Activated naive CD4-positive, alpha-beta T cell treated with anti-CD3 and anti-CD28 coated beads for 36 hours (primary cell): ENCODE measurements around the gene GNA15. TPM values are rescaled to one million over a fixed set of nuclear protein-coding genes. Genes with fewer than 3 reads are reported as not detected.
"Not testable (repeated sequence)": the region's sequence is repeated elsewhere in the genome, so short reads cannot be mapped to it uniquely, and the experiment has no call there.

ENCODE experiments used
- CTCF ChIA-PET: fragments of 350-600 bp; sonication (Branson Sonifier 250); formaldehyde crosslinking; loops from one replicate; lab custom pipeline; 2021; ENCODE audit warnings: antibody characterized with exemption; lab: Charles Lee
- DNase-seq: peaks from one replicate; pipeline ENCODE4 v3.0.0-alpha.2; 2020
- H3K27ac Mint-ChIP-seq: one replicate; pipeline ENCODE4 v1.8.0; 2021; ENCODE audit warnings: mild to moderate bottlenecking, mixed read lengths
- H3K27me3 Mint-ChIP-seq: one replicate; pipeline ENCODE4 v1.8.0; 2021; ENCODE audit warnings: low read depth, mixed read lengths
- H3K36me3 Mint-ChIP-seq: one replicate; pipeline ENCODE4 v1.8.0; 2021; ENCODE audit warnings: low read depth, mixed read lengths
- H3K4me1 Mint-ChIP-seq: one replicate; pipeline ENCODE4 v1.8.0; 2021; ENCODE audit warnings: low read depth, mixed read lengths
- H3K4me3 Mint-ChIP-seq: one replicate; pipeline ENCODE4 v1.8.0; 2021; ENCODE audit warnings: mild to moderate bottlenecking, moderate library complexity, mixed read lengths
- H3K9me3 Mint-ChIP-seq: one replicate; pipeline ENCODE4 v1.8.0; 2021; ENCODE audit warnings: mixed read lengths
- intact Hi-C: fragments of 100-400 bp; cut with micrococcal nuclease; formaldehyde crosslinking; loops from one replicate; pipeline ENCODE4 v1.15.1; 2023
- total RNA-seq, 2 experiments: library from RNA; stranded (reverse); gene quantifications; one replicate each; pipeline ENCODE4 v1.2.3, GENCODE V29; 2021

The GNA15 gene
- total RNA-seq, 2 experiments from 2014 or later, result 26.6 to 28.4 TPM

DNA sequence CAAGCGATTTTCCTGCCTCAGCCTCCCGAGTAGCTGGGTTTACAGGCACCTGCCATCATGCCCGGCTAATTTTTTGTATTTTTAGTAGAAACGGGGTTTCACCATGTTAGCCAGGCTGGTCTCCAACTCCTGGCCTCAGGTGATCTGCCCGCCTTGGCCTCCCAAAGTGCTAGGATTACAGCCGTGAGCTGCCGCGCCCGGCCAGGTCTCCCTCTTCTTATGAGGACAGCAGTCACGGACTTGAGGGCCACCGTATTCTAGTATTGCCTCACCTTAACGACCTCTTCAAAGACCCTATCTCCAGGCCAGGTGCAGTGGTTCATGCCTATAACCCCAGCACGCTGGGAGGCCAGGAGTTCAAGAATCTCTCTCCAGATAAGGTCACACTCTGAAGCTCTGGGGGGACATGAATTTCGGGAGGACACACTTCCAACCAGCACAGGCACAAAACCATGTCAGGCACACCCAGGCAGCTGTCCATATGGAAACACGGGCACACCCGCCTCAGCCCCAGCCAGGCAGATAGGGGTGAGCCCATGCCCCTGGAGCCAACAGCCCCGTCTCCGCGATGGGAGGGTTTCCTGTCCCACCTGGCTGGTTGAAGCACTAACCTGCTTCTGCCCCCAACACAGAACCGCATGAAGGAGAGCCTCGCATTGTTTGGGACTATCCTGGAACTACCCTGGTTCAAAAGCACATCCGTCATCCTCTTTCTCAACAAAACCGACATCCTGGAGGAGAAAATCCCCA, 21.4 kb downstream of the GNA15 start:
- Mint-ChIP-seq H3K4me1 (peaks cover 11% of the 10 kb centered on the region), H3K36me3 (peaks cover 9% of the 10 kb centered on the region), H3K27ac (peak overlapping the region; percentile 16), H3K4me3 (no peak overlapping the region), H3K9me3 (peaks cover 7% of the 10 kb centered on the region), H3K27me3 (no peaks in the 10 kb centered on the region)
- CTCF ChIA-PET, result interaction anchor here (0.7 to 1.5 kb wide), 4 partner anchors 8 to 194 kb away, joined by 3 to 4 read pairs (median 3); no protein-coding TSS in a partner anchor
- DNase-seq, result no peak
- intact Hi-C loops, result no loop called here

DNA sequence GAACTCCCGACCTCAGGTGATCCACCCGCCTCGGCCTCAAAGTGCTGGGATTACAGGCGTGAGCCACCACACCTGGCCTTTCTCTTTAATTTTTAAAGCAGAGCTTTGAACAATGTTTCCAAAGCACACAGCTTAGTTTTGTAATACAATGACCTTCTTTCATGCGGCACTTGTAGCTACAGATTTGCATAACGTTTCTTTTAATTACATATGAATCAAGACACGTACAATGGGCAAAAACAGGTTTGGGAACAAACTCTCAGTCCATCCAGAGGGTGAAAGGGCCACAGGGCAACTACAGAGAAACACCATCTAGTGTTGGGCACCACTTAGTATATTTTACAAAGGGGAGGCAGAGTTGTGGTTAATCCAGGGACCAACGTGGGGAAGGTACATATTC, 23.7 kb downstream of the GNA15 start:
- Mint-ChIP-seq H3K4me1 (peaks cover 19% of the 10 kb centered on the region), H3K4me3 (no peak overlapping the region), H3K9me3 (peaks cover 7% of the 10 kb centered on the region), H3K27ac (no peak overlapping the region), H3K27me3 (no peaks in the 10 kb centered on the region), H3K36me3 (peaks cover 9% of the 10 kb centered on the region)
- intact Hi-C loops, result no loop called here
- DNase-seq, result no peak
- CTCF ChIA-PET, result interaction anchor here (0.7 to 2.7 kb wide), 8 partner anchors 12 to 209 kb away, joined by 3 to 26 read pairs (median 4); partner anchors contain the start of gene GNA15

DNA sequence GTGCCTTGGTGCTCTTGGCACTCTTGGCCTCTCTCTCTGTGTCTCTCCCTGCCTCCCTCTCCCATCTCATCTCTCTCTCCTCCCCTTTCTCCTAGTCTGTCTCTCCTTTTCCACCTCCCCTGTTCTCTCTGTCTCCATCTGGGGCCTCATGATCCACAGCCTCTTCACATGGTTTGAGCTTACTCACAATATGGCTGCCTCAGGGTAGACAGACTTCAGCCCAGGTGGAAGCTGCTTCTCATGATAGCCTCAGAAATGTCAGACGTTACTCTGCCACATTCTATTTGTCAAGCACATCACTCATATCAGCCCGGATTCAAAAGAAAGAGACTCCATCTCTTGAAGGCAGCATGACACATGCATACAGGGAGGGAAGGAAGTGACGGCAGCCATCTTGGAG, 24.4 kb downstream of the GNA15 start:
- Mint-ChIP-seq H3K4me3 (no peak overlapping the region), H3K9me3 (peaks cover 7% of the 10 kb centered on the region), H3K4me1 (peaks cover 21% of the 10 kb centered on the region), H3K27me3 (no peaks in the 10 kb centered on the region), H3K36me3 (peaks cover 9% of the 10 kb centered on the region), H3K27ac (peak overlapping the region; percentile 22)
- CTCF ChIA-PET, result interaction anchor here (0.9 to 2.7 kb wide), 8 partner anchors 13 to 210 kb away, joined by 3 to 26 read pairs (median 4); no protein-coding TSS in a partner anchor
- DNase-seq, result no peak
- intact Hi-C loops, result no loop called here

DNA sequence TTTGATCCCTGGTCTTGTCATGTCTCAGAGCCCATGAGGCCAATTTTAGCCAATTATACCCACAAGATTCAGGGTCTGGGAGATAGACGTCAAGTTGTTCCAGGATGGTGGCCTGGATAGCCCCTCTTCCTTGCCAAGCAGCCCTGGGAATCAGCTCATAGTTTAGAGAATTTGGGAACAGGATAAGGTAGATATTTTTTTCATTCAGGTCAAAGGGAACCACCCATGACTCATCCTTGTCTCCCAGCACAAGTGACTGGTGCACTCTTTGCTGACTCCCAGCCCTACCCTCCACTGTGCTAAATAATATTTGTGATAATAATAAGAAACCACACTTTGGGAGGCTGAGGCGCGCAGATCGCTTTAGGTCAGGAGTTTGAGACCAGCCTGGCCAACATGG, 25.6 kb downstream of the GNA15 start:
- peaks cover 7% of the 10 kb centered on the region for H3K9me3 Mint-ChIP-seq
- intact Hi-C loops, result no loop called here
- CTCF ChIA-PET, result interaction anchor here (0.6 to 3.8 kb wide), 10 partner anchors 14 to 210 kb away, joined by 3 to 56 read pairs (median 5); no protein-coding TSS in a partner anchor
- H3K27me3 Mint-ChIP-seq, result no peaks in the 10 kb centered on the region
- H3K4me3 Mint-ChIP-seq, result no peak overlapping the region
- DNase-seq, result peak; percentile 37
- peaks cover 7% of the 10 kb centered on the region for H3K36me3 Mint-ChIP-seq
- H3K27ac Mint-ChIP-seq, result peak overlapping the region; percentile 44
- H3K4me1 Mint-ChIP-seq, result peaks cover 26% of the 10 kb centered on the region

DNA sequence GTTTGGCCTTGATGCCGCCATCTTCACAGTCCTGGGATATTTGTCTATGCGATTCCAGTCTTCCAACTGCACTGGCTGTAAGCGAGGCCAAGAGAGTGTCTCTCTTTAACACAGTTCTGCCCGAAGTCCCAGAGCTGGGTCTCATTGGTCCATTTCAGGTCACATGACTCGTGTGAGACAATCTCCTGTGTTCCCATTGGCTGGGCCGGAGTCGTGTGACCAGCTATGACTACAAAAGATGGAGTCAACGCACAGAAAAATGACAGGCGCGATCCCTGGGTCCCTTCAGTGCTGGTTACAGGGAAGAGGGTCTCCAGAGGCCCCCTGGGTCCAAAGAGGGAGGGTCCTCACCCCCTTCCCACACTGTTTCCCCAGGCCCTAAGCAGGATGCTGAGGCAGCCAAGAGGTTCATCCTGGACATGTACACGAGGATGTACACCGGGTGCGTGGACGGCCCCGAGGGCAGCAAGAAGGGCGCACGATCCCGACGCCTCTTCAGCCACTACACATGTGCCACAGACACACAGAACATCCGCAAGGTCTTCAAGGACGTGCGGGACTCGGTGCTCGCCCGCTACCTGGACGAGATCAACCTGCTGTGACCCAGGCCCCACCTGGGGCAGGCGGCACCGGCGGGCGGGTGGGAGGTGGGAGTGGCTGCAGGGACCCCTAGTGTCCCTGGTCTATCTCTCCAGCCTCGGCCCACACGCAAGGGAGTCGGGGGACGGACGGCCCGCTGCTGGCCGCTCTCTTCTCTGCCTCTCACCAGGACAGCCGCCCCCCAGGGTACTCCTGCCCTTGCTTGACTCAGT, 26.8 kb downstream of the GNA15 start:
- H3K4me3 Mint-ChIP-seq, result no peak overlapping the region
- no peak overlapping the region for H3K27ac Mint-ChIP-seq
- peaks cover 26% of the 10 kb centered on the region for H3K4me1 Mint-ChIP-seq
- H3K36me3 Mint-ChIP-seq, result peaks cover 7% of the 10 kb centered on the region
- intact Hi-C loops, result loop anchor here (1.0 kb wide), 4 partner anchors 16 to 200 kb away; no protein-coding TSS in a partner anchor
- peak; percentile 51 for DNase-seq
- CTCF ChIA-PET, result interaction anchor here (0.8 to 3.8 kb wide), 8 partner anchors 15 to 200 kb away, joined by 5 to 56 read pairs (median 7); no protein-coding TSS in a partner anchor
- peaks cover 7% of the 10 kb centered on the region for H3K9me3 Mint-ChIP-seq
- H3K27me3 Mint-ChIP-seq, result no peaks in the 10 kb centered on the region

DNA sequence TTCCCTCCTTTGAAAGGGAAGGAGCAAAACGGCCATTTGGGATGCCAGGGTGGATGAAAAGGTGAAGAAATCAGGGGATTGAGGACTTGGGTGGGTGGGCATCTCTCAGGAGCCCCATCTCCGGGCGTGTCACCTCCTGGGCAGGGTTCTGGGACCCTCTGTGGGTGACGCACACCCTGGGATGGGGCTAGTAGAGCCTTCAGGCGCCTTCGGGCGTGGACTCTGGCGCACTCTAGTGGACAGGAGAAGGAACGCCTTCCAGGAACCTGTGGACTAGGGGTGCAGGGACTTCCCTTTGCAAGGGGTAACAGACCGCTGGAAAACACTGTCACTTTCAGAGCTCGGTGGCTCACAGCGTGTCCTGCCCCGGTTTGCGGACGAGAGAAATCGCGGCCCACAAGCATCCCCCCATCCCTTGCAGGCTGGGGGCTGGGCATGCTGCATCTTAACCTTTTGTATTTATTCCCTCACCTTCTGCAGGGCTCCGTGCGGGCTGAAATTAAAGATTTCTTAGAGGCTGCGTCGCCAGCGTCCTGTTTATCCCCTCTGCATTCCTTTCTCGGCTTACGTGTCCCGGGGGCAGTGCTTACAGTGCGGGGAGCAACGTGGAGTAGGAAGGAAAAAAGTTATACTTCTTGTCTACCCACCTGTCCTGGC, 27.5 kb downstream of the GNA15 start:
- H3K27me3 Mint-ChIP-seq, result no peaks in the 10 kb centered on the region
- peak; percentile 82 for DNase-seq
- peaks cover 7% of the 10 kb centered on the region for H3K36me3 Mint-ChIP-seq
- peaks cover 26% of the 10 kb centered on the region for H3K4me1 Mint-ChIP-seq
- intact Hi-C loops, result loop anchor here (1.0 kb wide), 4 partner anchors 17 to 201 kb away; no protein-coding TSS in a partner anchor
- peaks cover 7% of the 10 kb centered on the region for H3K9me3 Mint-ChIP-seq
- H3K4me3 Mint-ChIP-seq, result no peak overlapping the region
- H3K27ac Mint-ChIP-seq, result peak overlapping the region; percentile 59
- CTCF ChIA-PET, result interaction anchor here (0.6 to 3.8 kb wide), 11 partner anchors 17 to 527 kb away, joined by 3 to 56 read pairs (median 4); no protein-coding TSS in a partner anchor

DNA sequence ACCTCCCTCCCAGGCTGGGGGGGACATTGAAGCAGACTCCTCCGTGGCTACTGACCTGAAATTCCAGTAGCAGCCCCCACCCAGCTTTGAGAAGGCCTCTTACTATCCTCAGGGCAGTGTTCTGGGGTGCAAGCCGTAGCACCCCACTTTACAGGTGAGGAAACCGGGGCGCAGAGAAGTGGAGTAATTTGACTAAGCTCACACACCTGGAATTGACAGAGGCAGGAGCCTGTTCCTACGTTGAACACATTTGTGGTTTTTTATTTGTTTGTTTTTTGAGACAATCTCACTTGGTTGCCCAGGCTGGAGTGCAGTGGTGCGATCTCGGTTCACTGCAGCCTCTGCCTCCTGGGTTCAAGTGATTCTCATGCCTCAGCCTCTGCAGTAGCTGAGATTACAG, 28.1 kb downstream of the GNA15 start:
- Mint-ChIP-seq H3K9me3 (peaks cover 7% of the 10 kb centered on the region), H3K27me3 (no peaks in the 10 kb centered on the region), H3K36me3 (peaks cover 7% of the 10 kb centered on the region), H3K4me1 (peaks cover 26% of the 10 kb centered on the region), H3K27ac (no peak overlapping the region), H3K4me3 (no peak overlapping the region)
- intact Hi-C loops, result loop anchor here (1.0 kb wide), 4 partner anchors 18 to 202 kb away; no protein-coding TSS in a partner anchor
- CTCF ChIA-PET, result interaction anchor here (0.6 to 3.8 kb wide), 11 partner anchors 17 to 526 kb away, joined by 3 to 56 read pairs (median 4); no protein-coding TSS in a partner anchor
- no peak for DNase-seq

DNA sequence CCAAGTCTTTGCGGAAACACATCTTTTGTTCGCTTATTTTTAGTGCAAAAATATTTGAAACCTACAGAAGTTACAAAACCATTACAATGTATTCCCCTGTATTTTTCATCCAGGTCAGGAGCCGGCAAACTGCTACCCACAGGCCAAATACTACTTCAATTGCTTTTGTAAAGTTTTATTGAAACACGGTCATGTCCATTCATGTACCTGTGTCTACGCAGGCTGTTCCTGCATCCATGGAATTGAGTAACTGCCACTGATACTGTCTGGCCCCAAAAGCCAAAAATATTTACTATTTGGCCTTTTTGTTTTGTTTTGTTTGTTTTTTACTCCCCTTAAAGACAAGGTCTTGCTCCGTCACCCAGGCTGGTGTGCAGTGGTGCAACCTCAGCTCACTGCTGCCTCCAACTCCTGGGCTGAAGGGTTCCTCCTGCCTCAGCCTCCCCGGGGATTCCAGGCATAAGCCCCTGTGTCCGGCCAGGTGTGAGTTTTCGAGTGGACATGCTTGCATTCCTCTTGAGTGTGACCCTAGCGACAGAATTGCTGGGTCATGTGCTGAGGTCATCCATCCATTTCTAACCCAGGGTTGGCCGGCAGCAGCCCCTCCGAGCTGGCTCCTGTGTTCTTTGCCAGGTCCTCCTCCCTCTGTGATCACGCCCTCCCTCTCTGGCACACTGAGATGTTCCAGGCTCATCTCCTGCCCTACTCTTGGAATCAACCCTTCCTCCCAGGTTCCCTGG, 31.9 kb downstream of the GNA15 start:
- intact Hi-C loops, result no loop called here
- H3K4me3 Mint-ChIP-seq, result no peak overlapping the region
- no peaks in the 10 kb centered on the region for H3K36me3 Mint-ChIP-seq
- no peaks in the 10 kb centered on the region for H3K27me3 Mint-ChIP-seq
- H3K27ac Mint-ChIP-seq, result no peak overlapping the region
- H3K4me1 Mint-ChIP-seq, result peaks cover 13% of the 10 kb centered on the region
- no peak for DNase-seq
- H3K9me3 Mint-ChIP-seq, result no peaks in the 10 kb centered on the region
- CTCF ChIA-PET, result interaction anchor here (2.5 kb wide), 1 partner anchor 39 kb away, joined by 9 read pairs; no protein-coding TSS in a partner anchor

DNA sequence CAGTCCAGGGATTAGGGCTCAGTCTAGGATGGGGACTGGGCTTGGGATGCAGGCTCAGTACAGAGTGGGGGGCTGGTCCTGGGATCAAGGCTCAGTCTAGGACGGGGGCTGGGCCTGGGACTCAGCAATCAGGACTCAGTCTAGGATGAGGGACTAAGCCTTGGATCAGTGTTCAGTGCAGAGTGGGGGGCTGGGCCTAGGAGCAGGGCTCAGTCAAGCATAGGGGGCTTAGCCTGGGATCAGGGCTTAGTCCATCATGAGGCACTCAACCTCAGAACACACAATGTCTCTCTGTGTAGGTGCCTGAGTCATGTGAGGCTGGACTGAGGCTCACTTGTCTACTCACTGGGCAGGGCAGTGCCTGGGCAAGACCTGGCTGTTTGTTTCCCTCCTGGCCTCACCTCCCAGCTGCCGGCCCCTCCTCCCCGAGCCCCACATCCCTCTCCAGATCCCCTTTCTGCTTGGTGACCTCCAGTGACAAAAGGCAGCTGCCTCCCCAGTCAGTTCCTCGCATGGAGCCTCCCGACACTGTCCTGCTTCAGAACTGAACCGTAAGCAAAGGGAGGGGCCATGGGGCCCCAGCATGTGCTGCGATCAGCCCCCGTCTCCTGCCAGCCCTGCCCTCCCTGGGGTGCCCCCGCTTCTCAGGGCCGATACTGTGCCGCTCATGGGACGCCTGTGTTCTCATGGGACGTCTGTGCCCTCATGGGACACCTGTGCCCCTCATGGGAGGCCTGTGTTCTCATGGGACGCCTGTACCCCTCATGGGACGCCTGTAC, 36.2 kb downstream of the GNA15 start:
- Mint-ChIP-seq H3K36me3 (no peaks in the 10 kb centered on the region), H3K9me3 (no peaks in the 10 kb centered on the region), H3K27me3 (no peaks in the 10 kb centered on the region), H3K4me3 (no peak overlapping the region), H3K4me1 (peaks cover 9% of the 10 kb centered on the region), H3K27ac (no peak overlapping the region)
- CTCF ChIA-PET, result interaction anchor here (1.7 kb wide), 1 partner anchor 46 kb away, joined by 5 read pairs; no protein-coding TSS in a partner anchor
- intact Hi-C loops, result no loop called here
- no peak for DNase-seq

DNA sequence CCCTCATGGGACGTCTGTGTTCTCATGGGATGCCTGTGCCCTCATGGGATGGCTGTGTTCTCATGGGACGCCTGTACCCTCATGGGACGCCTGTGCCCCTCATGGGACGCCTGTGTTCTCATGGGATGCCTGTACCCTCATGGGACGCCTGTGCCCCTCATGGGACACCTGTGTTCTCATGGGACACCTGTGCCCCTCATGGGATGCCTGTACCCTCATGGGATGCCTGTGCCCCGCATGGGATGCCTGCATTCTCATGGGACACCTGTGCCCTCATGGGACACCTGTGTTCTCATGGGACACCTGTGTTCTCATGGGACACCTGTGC, 36.8 kb downstream of the GNA15 start:
- H3K27me3 Mint-ChIP-seq, H3K4me3 Mint-ChIP-seq, H3K27ac Mint-ChIP-seq, H3K36me3 Mint-ChIP-seq, CTCF ChIA-PET, H3K9me3 Mint-ChIP-seq, DNase-seq, intact Hi-C loops: not testable (repeated sequence)
- peaks cover 12% of the 10 kb centered on the region for H3K4me1 Mint-ChIP-seq
